HG03575 (cell line): ENCODE results near the gene KRT13.

ENCODE experiments used
- ATAC-seq: cut with Tn5 transposase; IDR thresholded peaks from one replicate; pipeline ENCODE4 v1.9.1; 2021; ENCODE audit not compliant: unreplicated experiment, insufficient number of reproducible peaks, low FRiP score; ENCODE audit errors: extremely low read depth

KRT13 gene

DNA sequence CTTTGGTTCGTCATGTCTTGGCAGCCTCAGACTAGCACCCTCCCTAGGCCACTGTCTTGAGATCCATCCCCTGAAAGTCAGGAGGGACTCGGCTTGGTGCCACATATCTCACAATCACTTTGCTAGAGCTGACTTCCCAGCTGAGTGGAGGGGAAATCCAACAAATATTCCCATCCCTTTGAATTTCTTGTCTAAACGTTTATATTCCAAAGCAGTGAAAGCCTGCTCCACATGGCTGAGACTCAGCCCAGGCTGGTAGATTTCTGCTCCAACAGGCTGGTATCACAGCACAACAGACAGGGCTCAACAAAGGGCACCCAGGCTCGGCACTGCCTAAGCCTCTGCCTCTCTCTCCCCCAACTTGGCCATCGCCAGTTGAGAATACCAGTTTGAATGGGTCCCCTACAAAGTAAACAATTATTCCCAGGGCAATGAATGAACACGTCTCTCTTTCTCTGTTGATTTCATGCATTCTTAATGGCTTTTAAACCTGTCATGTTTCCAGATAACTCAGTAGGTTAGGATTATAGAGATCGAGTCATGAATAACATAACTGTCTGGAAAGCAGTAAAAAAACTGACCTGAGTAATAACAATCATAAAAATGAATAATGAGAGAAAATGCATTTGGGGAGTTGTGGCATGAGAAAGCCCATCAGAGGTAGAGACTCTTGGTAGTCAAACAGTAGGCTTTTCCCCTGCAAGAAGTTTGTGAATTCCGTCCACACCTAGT lies 1.0 kb downstream of the KRT13 start:
- no peak for ATAC-seq

DNA sequence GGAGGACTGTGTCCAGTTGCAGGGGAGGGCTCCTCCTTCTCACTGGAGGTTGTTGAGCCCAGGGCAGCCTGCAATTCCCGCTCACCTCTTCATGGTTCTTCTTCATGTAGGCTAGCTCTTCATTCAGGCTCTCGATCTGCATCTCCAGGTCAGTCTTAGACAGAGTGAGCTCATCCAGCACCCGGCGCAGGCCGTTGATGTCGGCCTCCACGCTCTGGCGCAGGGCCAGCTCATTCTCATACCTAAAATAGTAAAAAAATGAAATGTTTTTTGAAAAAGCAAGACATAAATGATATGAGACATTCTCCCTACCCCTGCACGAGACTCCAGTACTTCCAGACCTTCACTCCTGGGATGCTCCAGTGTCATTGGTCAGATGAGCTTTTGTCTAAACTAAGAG lies 2.2 kb downstream of the KRT13 start:
- no peak for ATAC-seq

DNA sequence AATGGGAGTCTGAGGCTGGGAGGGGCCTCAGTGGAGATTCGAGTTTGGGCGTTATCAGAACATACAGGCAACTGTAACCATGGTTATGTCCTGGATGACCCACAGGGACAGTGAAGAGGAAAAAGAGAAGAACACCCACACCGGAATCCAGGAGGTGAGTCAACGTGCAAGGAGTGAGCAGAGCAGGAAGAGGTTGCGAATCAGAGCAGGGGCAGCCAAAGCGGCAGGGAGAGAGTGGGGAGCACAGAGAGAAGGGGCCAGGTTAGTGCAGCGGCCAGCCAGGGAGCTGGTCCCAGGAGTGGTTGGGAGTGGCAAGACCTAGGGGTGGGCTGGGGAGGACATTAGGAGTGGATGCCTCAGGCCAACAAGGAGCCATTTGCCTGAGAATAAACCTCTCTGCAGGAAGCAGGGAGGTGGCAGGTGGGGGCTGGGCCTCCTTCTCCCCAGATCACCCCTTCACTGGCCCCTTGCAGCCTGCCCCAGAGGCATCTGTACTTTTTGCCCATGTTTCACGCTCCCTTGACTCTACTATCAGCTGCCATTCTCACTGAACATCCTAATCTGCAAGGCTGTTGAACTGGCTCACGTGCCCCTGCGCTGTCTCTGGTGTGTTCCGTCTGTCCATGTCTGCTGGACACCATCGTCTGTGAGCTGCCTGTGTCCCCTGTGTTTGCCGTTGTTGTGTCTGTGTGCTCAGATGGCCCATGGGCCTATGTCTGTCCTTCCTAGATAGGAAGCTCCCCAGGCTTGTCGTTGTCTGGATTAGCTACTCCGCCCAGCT lies 5.1 kb downstream of the KRT13 start:
- no peak for ATAC-seq

DNA sequence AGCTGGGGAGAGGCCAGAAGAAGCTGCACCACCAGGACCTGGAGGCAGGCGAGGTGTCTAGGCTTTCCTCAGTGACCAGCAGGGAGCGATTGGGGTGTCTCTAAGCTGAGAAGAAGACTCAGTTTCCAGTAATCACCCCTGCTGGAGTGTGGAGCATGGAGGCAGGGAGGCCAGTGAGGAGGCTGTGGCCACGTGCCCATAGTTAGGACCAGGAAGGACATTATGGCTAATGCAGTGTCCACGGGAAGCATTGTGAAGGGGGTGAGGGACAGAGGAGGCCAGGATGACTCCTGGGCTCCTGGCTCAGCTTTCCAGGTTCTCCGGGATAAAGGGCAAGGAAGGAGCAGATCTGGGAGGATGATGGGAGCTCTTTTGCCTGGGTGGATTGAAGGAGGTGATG lies 5.7 kb downstream of the KRT13 start:
- no peak for ATAC-seq

DNA sequence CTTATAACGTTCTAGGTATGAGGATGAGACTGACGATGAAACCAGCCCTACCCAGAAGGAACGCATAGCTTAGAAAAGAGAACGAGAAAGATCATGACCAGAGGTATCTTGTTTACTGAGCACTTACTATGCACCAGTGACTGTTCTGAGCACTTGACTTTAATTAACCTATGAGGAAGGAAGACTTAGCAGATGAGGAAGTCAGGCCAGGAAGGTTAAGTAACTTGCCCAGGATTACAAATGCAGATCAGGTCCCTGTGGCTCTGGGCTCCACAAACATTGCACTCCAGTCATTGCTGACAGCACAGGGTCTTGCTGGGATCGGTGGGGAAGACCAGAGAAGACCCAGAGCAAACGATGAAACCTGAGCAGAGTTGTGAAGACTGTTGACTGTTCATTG lies 7.1 kb downstream of the KRT13 start:
- no peak for ATAC-seq

DNA sequence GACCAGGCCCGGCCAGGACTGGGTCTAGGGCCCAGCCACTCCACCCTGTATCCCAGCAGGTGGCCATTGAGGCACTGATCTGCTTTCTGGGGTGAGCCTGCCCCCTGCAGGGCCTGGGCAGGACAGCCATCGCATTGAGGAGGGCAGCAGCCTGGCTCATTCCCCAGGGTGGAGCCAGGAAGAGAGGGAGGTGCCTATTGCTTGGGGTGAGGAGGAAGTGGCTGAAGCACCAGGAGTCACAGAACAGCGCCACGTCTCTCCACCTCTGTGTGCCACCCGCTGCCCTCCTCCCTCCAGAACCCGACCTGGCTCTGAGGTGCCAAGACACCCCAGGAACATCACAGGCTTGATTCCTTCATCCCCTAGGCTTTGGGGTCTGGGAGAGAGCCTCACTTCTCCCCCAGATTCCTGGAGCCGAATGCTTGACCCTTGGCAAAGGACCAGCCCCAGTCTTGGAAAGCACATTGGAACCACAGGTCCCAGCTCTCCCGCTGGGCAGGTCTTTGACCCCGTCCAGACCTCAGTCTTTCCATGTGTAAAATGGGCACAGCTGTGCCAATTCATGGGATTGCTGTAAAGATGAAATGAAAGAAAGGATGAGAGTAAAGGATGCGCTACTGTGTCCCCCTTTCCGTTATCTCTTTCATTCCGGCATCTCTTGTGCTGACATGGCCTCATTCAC lies 8.5 kb downstream of the KRT13 start:
- ATAC-seq = no peak

DNA sequence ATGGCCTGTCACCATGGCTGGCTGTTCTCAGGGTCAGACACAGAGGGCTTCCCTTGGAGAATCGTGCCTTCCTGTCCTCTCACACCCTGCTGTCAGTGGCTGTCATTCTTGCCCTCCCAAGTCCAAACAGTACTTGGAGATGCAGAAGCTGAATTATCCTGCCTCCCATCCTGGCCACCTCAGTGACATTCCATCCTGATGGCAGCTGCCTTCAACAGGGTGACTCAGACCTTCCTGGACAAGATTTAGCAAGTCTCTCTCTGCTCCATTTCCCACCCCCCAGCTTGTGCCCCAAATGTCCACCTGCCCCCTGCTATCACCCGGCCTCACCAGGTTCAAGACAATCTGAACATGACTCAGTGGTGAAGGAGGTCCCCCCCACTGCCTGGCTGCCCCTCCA lies 10.9 kb downstream of the KRT13 start:
- ATAC-seq = no peak

DNA sequence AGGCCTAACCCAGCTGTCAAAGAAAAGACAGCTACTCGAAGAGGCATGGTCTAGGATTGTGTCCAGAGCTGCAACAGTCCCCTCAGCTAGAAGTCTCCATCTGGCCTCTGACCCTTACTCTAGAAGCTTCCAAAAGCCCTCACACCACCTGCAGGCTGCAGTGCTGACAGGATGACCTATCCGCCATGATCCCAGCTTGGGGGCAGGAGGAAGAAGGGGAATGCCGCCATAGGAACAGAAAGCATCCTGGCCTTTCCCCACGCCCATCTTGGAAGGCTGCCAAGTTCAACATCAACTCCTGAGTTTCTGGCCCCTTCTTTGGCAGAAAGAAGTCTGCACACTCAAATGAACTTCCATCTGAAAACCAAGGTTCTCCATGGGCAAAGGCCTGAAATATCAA lies 12.6 kb downstream of the KRT13 start:
- ATAC-seq = no peak

DNA sequence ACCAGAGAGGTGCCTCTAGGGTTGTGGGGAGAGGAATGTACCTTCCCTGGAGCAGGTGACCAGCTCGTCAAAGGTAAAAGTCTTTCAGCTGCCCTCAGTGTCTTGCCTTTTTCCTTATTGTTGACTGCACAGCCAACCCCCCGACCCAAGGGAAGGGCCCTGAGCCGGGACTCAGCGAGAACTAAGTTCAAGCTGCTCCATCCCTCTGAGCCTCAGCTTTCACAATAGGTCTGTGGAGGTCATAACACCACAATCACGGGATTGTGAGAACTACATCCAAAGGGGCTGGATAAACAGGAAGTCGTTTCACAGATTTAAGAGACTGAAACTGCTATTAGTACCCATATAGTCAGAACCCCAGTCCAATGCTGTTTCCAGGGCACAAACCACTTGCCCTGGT lies 13.1 kb downstream of the KRT13 start:
- no peak for ATAC-seq

DNA sequence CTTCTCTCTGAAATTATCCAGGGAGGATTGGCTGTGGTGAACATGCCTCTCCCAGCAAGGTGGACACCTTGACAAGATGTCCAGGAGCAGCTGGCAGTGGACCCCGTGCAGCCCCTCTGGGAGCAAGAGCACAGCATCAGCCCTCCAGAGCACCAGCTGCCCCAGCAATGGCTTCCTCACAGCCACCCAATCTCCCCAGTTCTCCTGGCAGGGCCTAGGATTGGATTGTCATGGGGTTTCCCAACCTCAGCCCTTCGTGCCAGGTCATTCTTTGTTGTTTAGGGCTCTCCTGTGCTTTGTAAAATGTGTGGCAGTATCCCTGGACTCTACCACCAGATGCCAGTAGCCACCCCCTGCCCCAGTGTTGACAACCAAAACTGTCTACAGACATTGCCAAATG lies 13.9 kb downstream of the KRT13 start:
- no peak for ATAC-seq

DNA sequence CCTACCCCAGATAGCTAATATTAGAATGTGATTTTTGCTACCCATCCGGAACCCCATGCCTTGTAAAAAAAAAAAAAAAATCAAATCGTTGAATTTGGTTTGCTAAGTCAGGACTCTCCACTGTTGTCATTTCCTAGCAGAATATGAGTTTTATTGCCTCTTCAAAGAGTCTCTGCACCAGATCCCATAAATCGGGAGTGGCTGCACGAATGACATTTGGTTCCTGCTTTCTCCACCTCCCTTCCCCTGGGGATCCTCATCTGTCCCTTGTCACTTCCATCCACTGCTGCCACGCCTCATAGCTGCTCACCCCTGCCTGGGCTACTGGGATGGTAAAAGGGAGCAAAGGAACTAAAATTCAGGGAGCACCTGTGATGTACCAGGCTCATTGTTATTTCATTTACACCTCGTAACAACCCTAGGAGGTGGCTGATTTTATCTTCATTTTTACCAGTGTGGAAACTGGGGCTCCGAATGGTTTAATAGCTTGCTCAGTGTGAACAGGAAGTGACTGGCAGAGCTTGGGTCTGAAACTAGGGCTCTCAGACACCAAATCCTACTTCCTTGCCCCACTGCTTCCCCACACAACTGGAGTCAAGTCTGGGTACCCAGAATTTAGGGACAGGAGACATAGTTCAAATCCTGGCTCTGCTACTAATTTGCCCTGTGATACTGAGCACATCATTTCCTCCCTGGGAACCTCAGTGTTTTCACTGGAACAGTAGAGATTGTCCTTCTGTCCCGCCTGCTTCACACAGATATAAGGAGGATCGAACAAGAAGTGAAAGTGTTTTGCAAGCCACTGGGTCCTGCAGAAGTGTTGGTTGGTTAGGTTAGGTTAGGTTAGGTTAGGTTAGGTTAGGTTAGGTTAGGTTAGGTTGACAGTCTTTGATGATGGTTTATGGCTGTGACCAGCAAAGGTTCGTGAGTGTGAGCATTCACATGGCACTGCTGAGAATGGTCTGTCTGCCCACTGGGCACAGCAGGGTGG lies 15.1 kb downstream of the KRT13 start:
- no peak for ATAC-seq

DNA sequence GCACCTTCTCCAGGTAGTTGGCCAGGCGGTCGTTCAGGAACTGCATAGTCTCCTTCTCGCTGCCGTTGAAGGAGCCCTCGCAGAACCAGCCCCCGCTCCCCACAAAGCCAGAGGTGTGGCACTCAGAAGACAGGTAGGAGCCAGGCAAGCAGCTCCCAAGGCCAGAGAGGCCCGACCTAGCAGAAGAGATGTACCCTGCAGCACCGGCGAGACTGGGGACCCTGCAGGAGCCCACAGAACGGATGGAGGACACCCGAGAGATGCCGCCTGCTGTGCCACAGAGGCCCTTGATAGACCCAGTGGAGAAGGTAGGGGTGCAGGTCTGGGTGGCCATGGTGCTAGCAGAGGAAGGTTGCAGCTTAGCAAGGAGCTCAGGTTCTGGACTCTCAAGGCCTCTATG lies 15.9 kb downstream of the KRT13 start, which contains the start of gene KRT36:
Gene KRT36, minus strand, starts transcription at position 380 of the 400 bp plus-strand sequence. Its CDS starts 46 bp downstream, at position 334.
- no peak for ATAC-seq

DNA sequence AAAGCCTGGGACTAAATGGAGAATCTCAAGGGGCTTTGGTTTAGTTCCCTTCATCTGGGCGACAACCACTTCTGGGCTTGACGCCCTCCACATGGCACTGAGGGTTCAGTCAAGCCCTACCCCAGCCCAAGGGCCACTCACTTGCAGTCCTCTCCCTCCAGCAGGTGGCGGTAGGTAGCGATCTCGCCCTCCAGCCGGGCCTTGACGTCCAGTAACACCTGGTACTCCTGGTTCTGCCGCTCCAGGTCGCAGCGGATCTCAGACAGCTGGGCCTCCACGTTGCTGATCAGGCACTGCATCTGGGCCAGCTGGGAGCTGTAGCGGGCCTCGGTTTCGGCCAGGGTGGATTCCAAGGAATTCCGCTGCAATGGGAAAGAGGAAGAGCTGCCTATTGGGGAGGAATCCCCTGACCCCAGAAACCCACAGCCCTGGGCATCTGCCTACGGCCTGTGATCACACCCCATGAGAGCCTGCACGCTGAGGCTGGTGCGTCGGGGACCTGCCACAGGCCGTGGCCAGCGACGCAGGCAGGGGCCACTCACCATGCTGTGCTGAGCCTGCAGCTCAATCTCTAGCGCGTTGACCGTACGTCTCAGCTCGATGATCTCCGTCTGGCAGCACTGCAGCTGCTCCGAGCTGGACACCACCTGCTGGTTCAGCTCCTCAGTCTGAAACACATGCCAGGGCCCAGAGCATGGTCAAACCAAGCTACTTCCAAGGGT lies 18.4 kb downstream of the KRT13 start:
- ATAC-seq = no peak

DNA sequence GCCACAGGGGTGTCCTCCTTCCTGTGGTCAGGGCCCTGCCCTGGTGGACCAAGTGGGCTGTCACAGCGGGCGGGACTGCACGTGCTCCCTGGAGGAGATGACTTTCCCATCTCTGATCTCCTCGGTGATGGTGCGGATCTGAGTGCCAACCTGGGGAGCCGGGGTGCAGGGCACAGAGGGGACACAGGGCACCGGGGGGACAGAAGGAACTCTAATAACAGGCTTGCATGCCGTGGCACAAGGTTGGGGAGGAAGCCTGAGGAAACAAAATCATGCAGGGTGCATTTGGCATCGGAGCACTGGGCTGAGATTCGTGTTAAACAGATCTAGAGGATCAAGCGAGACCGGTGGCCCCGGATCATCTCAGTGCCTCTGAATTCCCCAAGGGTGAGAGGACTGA lies 19.1 kb downstream of the KRT13 start:
- ATAC-seq = no peak

DNA sequence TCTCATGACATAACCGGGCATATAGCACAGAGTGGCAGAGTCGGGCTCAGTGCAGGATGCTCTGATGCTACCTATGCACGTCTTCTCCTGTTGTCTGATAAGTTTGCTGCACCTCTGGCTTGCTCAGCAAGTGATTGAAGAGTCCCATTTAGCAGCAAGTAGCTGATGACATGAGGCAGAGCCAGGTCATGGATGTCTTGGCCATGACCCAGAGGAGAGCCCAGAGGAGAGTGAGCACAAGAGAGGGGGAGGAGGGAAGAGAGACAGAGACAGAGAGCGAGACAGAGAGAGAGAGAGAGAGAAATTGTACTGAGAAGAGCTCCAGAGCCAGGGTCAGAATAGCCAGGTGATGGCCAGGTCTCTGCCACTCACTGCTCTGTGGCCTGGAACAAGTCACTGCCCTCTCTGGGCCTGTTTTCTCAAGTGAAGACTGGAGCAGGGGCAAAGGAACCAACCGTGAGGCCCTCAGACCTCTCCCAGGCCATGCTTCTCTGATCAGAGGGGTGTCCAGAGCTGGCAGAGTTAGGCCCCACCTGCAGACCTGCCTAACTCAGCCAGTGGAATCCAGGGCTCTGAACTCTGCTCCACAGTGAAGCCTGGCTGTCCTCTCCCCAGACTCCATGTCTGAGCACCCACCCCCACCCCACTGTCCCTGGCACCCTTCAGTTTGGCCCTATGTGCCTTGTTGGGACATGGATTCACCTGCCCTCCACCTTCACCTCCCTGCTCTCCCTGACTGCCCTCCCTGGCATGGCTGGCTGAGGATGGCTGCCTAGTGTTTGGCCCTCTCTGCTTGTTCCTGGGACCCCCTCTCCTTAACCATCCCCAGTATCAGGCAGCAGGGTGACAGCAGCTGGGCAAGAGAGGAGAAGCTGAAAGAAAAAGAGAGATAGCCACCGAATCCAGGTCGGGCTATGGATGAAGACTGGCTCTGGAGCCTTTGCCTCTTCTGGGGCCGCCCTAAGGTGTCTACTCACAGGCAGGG lies 20.2 kb downstream of the KRT13 start:
- ATAC-seq = no peak

DNA sequence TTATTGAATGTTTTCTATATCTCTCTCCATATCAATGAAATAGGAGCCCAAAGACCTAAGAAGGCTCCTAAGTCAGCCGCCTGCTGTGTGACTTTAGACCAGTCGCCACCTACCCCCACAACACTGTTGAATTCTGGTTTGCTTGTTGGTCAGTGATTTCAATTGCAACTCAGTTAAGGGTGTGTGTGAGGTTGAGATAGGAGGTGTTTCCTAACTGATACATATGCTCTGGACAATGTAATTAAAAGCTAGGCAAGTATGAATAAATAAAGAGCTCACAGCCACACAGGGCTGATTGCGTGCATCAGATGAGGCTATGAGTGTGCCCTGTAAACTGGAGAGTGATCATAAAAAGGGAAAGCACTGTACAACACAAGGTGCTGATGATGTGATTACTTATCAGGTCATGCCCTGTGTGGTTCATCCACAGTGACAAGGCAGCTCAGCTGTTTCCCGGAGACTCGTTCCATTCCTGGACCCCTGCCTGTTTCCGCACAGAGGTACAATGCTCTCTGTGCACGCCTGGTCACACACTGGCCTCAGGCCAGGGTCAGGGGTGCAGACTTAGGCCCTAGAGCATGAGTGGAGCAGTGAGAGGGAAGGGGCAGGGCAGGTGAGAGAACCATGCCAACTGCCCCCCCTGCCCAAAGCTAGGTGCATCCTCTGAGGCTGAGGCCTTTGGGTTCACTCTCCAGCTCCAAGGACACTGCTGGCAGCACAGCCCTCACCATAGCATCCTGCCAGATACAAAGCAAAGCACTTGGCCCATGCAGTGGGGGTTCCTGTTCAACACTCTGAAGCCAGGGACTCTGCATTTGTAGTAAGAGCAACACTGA lies 21.2 kb downstream of the KRT13 start:
- no peak for ATAC-seq
